ENCODE results near the gene COL8A1. TPM values are rescaled to one million over a fixed set of nuclear protein-coding genes. Genes with fewer than 3 reads are reported as not detected.

COL8A1 gene
- polyA plus RNA-seq, 3 donors: not detected

GRCh38 chr3:99602183-99602582, 36.2 kb upstream of the COL8A1 start:
- Histone ChIP-seq H3K4me1 (ENCODE audit: control insufficient read depth in 1 of 2, insufficient read depth in 2 of 2, low read length in 2 of 2) (no peaks in the 10 kb centered on the region), H3K36me3 (replicated peaks in 1 of 2; ENCODE audit: control insufficient read depth in 1 of 2, insufficient read depth in 2 of 2, low read length in 2 of 2) (no peaks in the 10 kb centered on the region), H3K27me3 (ENCODE audit: control insufficient read depth in 2 of 2, insufficient read depth in 2 of 2, low read length in 2 of 2) (no peaks in the 10 kb centered on the region), H3K9me3 (replicated peaks in 1 of 2; ENCODE audit: control insufficient read depth in 1 of 2, insufficient read depth in 1 of 2, low read length in 2 of 2) (no peaks in the 10 kb centered on the region), H4K20me1 (ENCODE audit: insufficient read depth, low read length) (no peaks in the 10 kb centered on the region), H2AFZ (ENCODE audit: insufficient read depth, low read depth, low read length, poor library complexity, severe bottlenecking) (no peak overlapping the region), H3K9ac (ENCODE audit: insufficient read depth, low read length, poor library complexity, severe bottlenecking) (no peak overlapping the region), H3K79me2 (ENCODE audit: insufficient read depth, low read length) (no peaks in the 10 kb centered on the region), H3K27ac (ENCODE audit: low read depth in 1 of 2, low read length in 2 of 2) (no peak overlapping the region), H3K4me2 (replicated peaks; ENCODE audit: extremely low read depth, low read length, poor library complexity, severe bottlenecking) (no peak overlapping the region), H3K4me3 (replicated peaks in 1 of 3; ENCODE audit: low read depth in 2 of 3, low read length in 3 of 3) (no peak overlapping the region)
- Mint-ChIP-seq H3K9me3 (peaks cover 0 to 4% (median 3%) of the 10 kb centered on the region in 7 donors), H3K4me1 (no peaks in the 10 kb centered on the region), H3K4me3 (no peak overlapping the region), H3K27me3 (ENCODE audit: low read depth in 3 of 3) (no peaks in the 10 kb centered on the region), H3K27ac (no peak overlapping the region), H3K36me3 (no peaks in the 10 kb centered on the region)
- WGBS (ENCODE audit: insufficient coverage): 100% methylated on average over 1 of the region's 3 CpGs
- no peak for TF ChIP-seq CTCF (IDR thresholded peaks at IDR 0.05)
- DNase-seq: no peak
- intact Hi-C loops (cut with micrococcal nuclease): no loop called here

- H3K4me2 ChIP-seq (replicated peaks; ENCODE audit: extremely low read depth, low read length, poor library complexity, severe bottlenecking): no peak overlapping the region
- H3K79me2 ChIP-seq (ENCODE audit: insufficient read depth, low read length): no peaks in the 10 kb centered on the region
- DNase-seq: no peak
- no peaks in the 10 kb centered on the region for H3K9me3 ChIP-seq (replicated peaks in 1 of 2; ENCODE audit: control insufficient read depth in 1 of 2, insufficient read depth in 1 of 2, low read length in 2 of 2)
- Mint-ChIP-seq H3K27ac (no peak overlapping the region), H3K4me3 (no peak overlapping the region), H3K9me3 (peaks cover 0 to 8% (median 4%) of the 10 kb centered on the region in 7 donors), H3K36me3 (no peaks in the 10 kb centered on the region), H3K27me3 (ENCODE audit: low read depth in 3 of 3) (no peaks in the 10 kb centered on the region), H3K4me1 (no peaks in the 10 kb centered on the region)
- no peak overlapping the region for H3K9ac ChIP-seq (ENCODE audit: insufficient read depth, low read length, poor library complexity, severe bottlenecking)
- H3K27me3 ChIP-seq (ENCODE audit: control insufficient read depth in 2 of 2, insufficient read depth in 2 of 2, low read length in 2 of 2): no peaks in the 10 kb centered on the region
- no peaks in the 10 kb centered on the region for H3K4me1 ChIP-seq (ENCODE audit: control insufficient read depth in 1 of 2, insufficient read depth in 2 of 2, low read length in 2 of 2)
- no peaks in the 10 kb centered on the region for H4K20me1 ChIP-seq (ENCODE audit: insufficient read depth, low read length)
- no peak overlapping the region for H3K27ac ChIP-seq (ENCODE audit: low read depth in 1 of 2, low read length in 2 of 2)
- TF ChIP-seq CTCF (IDR thresholded peaks at IDR 0.05): no peak
- H2AFZ ChIP-seq (ENCODE audit: insufficient read depth, low read depth, low read length, poor library complexity, severe bottlenecking): no peak overlapping the region
- H3K4me3 ChIP-seq (replicated peaks in 1 of 3; ENCODE audit: low read depth in 2 of 3, low read length in 3 of 3): no peak overlapping the region
- no CpG with 5 or more reads among the region's 1 CpG for WGBS (ENCODE audit: insufficient coverage)
- no peaks in the 10 kb centered on the region for H3K36me3 ChIP-seq (replicated peaks in 1 of 2; ENCODE audit: control insufficient read depth in 1 of 2, insufficient read depth in 2 of 2, low read length in 2 of 2)
- intact Hi-C loops (cut with micrococcal nuclease): no loop called here
Measured at GRCh38 chr3:99607151-99607550, 31.2 kb upstream of the COL8A1 start.
